Activated T-helper 9 cell treated with anti-CD3 and anti-CD28 coated beads, Interleukin-2, amount 50 U/mL, for 16 hours (primary cell): ENCODE results near the gene ZNF317.

Experiments
- DNase-seq: peaks from one replicate; pipeline ENCODE4 v3.0.0-alpha.2; 2020; ENCODE audit warnings: low read depth

Gene ZNF317

GRCh38 chr19:9140159-9140874 lies at the start of gene ZNF317:
ZNF317 (plus strand) TSS chr19:9140397; CDS start chr19:9156017, 15,620 bp downstream.
- peak; percentile 82 for DNase-seq

- DNase-seq: no peak
These were observed 32.8 kb upstream of the ZNF317 start, which contains the start of gene OR7G2 for GRCh38 chr19:9107375-9107774. OR7G2 (minus strand) TSS chr19:9107475; CDS start chr19:9103243, 4,232 bp downstream.

- DNase-seq: no peak
These were observed 30.2 kb upstream of the ZNF317 start for GRCh38 chr19:9109959-9110358.

- no peak for DNase-seq
These were observed 24.8 kb upstream of the ZNF317 start, which contains the start of gene OR7G1 for GRCh38 chr19:9115307-9115813. OR7G1 (minus strand) TSS chr19:9115763; CDS start chr19:9115763, 0 bp downstream.

GRCh38 chr19:9116547-9116946 lies 23.6 kb upstream of the ZNF317 start:
- DNase-seq: no peak

GRCh38 chr19:9126900-9127405 lies 13.2 kb upstream of the ZNF317 start, which contains the start of gene OR7G3:
OR7G3 (minus strand) TSS chr19:9126950; CDS start chr19:9126950, 0 bp downstream.
- no peak for DNase-seq

GRCh38 chr19:9128171-9128570 lies 12.0 kb upstream of the ZNF317 start:
- DNase-seq: no peak

GRCh38 chr19:9130965-9131364 lies 9.2 kb upstream of the ZNF317 start:
- DNase-seq: no peak

- DNase-seq: no peak
These were observed 7.8 kb upstream of the ZNF317 start for GRCh38 chr19:9132422-9132821.

GRCh38 chr19:9139609-9140158 lies 513 bp upstream of the ZNF317 start:
- no peak for DNase-seq

GRCh38 chr19:9144920-9145319 lies 4.7 kb downstream of the ZNF317 start:
- no peak for DNase-seq

GRCh38 chr19:9146882-9147281 lies 6.7 kb downstream of the ZNF317 start:
- no peak for DNase-seq

GRCh38 chr19:9148697-9149096 lies 8.5 kb downstream of the ZNF317 start:
- no peak for DNase-seq

- no peak for DNase-seq
These were observed 9.8 kb downstream of the ZNF317 start for GRCh38 chr19:9149997-9150396.

GRCh38 chr19:9150650-9151049 lies 10.5 kb downstream of the ZNF317 start:
- DNase-seq: no peak

GRCh38 chr19:9151367-9151766 lies 11.2 kb downstream of the ZNF317 start:
- no peak for DNase-seq

GRCh38 chr19:9155591-9155990 lies 15.4 kb downstream of the ZNF317 start:
- DNase-seq: no peak

- DNase-seq: no peak
These were observed 16.1 kb downstream of the ZNF317 start for GRCh38 chr19:9156304-9156703.

GRCh38 chr19:9159891-9160290 lies 19.7 kb downstream of the ZNF317 start:
- no peak for DNase-seq

- no peak for DNase-seq
These were observed 21.2 kb downstream of the ZNF317 start for GRCh38 chr19:9161427-9161826.

- DNase-seq: no peak
These were observed 25.1 kb downstream of the ZNF317 start for GRCh38 chr19:9165261-9165660.

- DNase-seq: no peak
These were observed 26.6 kb downstream of the ZNF317 start for GRCh38 chr19:9166846-9167245.

- DNase-seq: no peak
These were observed 31.3 kb downstream of the ZNF317 start for GRCh38 chr19:9171393-9171991.
